HCT116 (cell line): ENCODE data around the gene LBHD1. TPM values are rescaled to one million over a fixed set of nuclear protein-coding genes. Genes with fewer than 3 reads are reported as not detected.

ENCODE experiments used
- ATAC-seq: fragments of 200-7000 bp; cut with Tn5 transposase; 2 replicates; pipeline ENCODE4 v1.9.1; 2020; ENCODE audit warnings: mild to moderate bottlenecking, moderate library complexity
- BruUV-seq: library from RNA; stranded (reverse); fragments of 400-500 nt; replicated peaks from 2 replicates; lab custom pipeline; 2021; lab: Mats Ljungman, UMichigan
- CTCF ChIA-PET: fragments of 300-600 bp; sonication (Branson Sonifier 250); formaldehyde crosslinking; loops from one replicate; lab custom pipeline; 2021; ENCODE audit warnings: antibody characterized with exemption; lab: Charles Lee
- POLR2A ChIA-PET: fragments of 300-600, 350-600 bp; sonication (Branson Sonifier 250); formaldehyde crosslinking; loops from one replicate; lab custom pipeline; 2021; ENCODE audit warnings: antibody characterized with exemption; lab: Charles Lee
- RAD21 ChIA-PET, 2 experiments: fragments of 300-600 bp; sonication (Branson Sonifier 250); formaldehyde crosslinking; loops; one replicate each; lab custom pipeline; 2023; ENCODE audit warnings: low total read pairs in 2 of 2; ENCODE audit not compliant: uncharacterized antibody in 2 of 2, unreplicated experiment in 2 of 2, low non-redundant PET in 1 of 2; lab: Charles Lee
- DNase-seq: peaks from one replicate; pipeline ENCODE4 v3.0.0-alpha.2; 2010; ENCODE audit warnings: low read depth, low spot score
- H2AFZ ChIP-seq: fragments of 200-600 bp; shearing (Covaris generic), sonication (generic); 2 replicates; pipeline ENCODE4 v1.6.1; 2017; ENCODE audit warnings: low read depth, mixed run types, mixed read lengths, antibody characterized with exemption, low read length; ENCODE audit not compliant: poor library complexity, severe bottlenecking
- H3K27ac ChIP-seq: 2 replicates; pipeline ENCODE4 v1.5.1; 2012; ENCODE audit warnings: low read depth, low read length
- H3K27me3 ChIP-seq: fragments of 200-600 bp; sonication (generic); 2 replicates; pipeline ENCODE4 v1.6.1; 2016; ENCODE audit warnings: mixed run types, low read length, mixed read lengths; ENCODE audit not compliant: insufficient read depth
- H3K36me3 ChIP-seq, 2 experiments: fragments of 200-500 bp in 1 of 2; fragments of 200-600 bp in 1 of 2; sonication (Bioruptor generic) in 1 of 2; sonication (generic) in 1 of 2; 2 replicates each; pipeline versions ENCODE4 v1.5.1 to v1.6.1; 2014 to 2016; ENCODE audit warnings: low read length in 2 of 2, inconsistent platforms in 1 of 2, mixed read lengths in 1 of 2, mixed run types in 1 of 2; ENCODE audit not compliant: insufficient read depth in 2 of 2, control insufficient read depth in 1 of 2
- H3K4me1 ChIP-seq, 2 experiments: fragments of 200-600 bp in 1 of 2; sonication (generic) in 1 of 2; 2 replicates each; pipeline versions ENCODE4 v1.5.1 to v1.6.1; 2012 to 2017; ENCODE audit warnings: low read length in 2 of 2, inconsistent platforms in 1 of 2, mild to moderate bottlenecking in 1 of 2, mixed read lengths in 1 of 2, mixed run types in 1 of 2, moderate library complexity in 1 of 2; ENCODE audit not compliant: insufficient read depth in 2 of 2, control insufficient read depth in 1 of 2
- H3K4me2 ChIP-seq: fragments of 200-600 bp; sonication (generic); 2 replicates; pipeline ENCODE4 v1.6.1; 2017; ENCODE audit warnings: mixed run types, low read length, mixed read lengths
- H3K4me3 ChIP-seq, 2 experiments: fragments of 200-600 bp in 1 of 2; sonication (generic) in 1 of 2; replicated peaks in 1 of 2; 2 replicates each; pipeline ENCODE4 v1.5.1; 2011 to 2016; ENCODE audit warnings: low read length in 2 of 2, control low read depth in 1 of 2, low read depth in 1 of 2, mild to moderate bottlenecking in 1 of 2, mixed read lengths in 1 of 2, mixed run types in 1 of 2
- H3K79me2 ChIP-seq: fragments of 200-600 bp; sonication (generic); 2 replicates; pipeline ENCODE4 v1.6.1; 2017; ENCODE audit warnings: mild to moderate bottlenecking, mixed run types, low read length, moderate library complexity, mixed read lengths; ENCODE audit not compliant: insufficient read depth
- H3K9ac ChIP-seq: fragments of 200-600 bp; sonication (generic); 2 replicates; pipeline ENCODE4 v1.6.1; 2016; ENCODE audit warnings: low read length, mixed read lengths
- H3K9me2 ChIP-seq: fragments of 200-600 bp; sonication (generic), shearing (Covaris generic); 2 replicates; pipeline ENCODE4 v1.6.1; 2017; ENCODE audit warnings: mixed run types, mild to moderate bottlenecking, moderate library complexity; ENCODE audit not compliant: insufficient read depth
- H3K9me3 ChIP-seq, 2 experiments: fragments of 200-500 bp in 1 of 2; fragments of 200-600 bp in 1 of 2; sonication (Bioruptor generic) in 1 of 2; sonication (generic) in 1 of 2; 2 replicates each; pipeline ENCODE4 v1.6.1; 2014 to 2017; ENCODE audit warnings: low read length in 2 of 2, mixed read lengths in 2 of 2, inconsistent platforms in 1 of 2, low read depth in 1 of 2, mild to moderate bottlenecking in 1 of 2, mixed run types in 1 of 2, moderate library complexity in 1 of 2; ENCODE audit not compliant: control insufficient read depth in 1 of 2, insufficient read depth in 1 of 2
- H4K20me1 ChIP-seq: fragments of 200-600 bp; sonication (generic), shearing (Covaris generic); 2 replicates; pipeline ENCODE4 v1.6.1; 2017; ENCODE audit warnings: mixed run types, mild to moderate bottlenecking, moderate library complexity; ENCODE audit not compliant: insufficient read depth
- ATF3 ChIP-seq: IDR thresholded peaks from 2 replicates; pipeline ENCODE4 v1.6.1; 2012
- CBX3 ChIP-seq: IDR thresholded peaks from 2 replicates; pipeline ENCODE4 v1.6.1; 2012; ENCODE audit warnings: low read depth
- EZH2phosphoT487 ChIP-seq: fragments of 200-600 bp; IDR thresholded peaks from 2 replicates; pipeline ENCODE4 v1.6.1; 2018; ENCODE audit warnings: antibody characterized with exemption, borderline replicate concordance
- JUND ChIP-seq: IDR thresholded peaks from 2 replicates; pipeline ENCODE4 v1.6.1; 2012
- SP1 ChIP-seq: IDR thresholded peaks from 2 replicates; pipeline ENCODE4 v1.6.1; 2012; ENCODE audit warnings: low read depth
- TCF7L2 ChIP-seq: IDR thresholded peaks from 2 replicates; pipeline ENCODE4 v1.7.0; 2011; ENCODE audit warnings: borderline replicate concordance, inconsistent platforms; ENCODE audit not compliant: insufficient read depth, insufficient read length; ENCODE audit errors: extremely low read depth
- ZBTB33 ChIP-seq: IDR thresholded peaks from 2 replicates; pipeline ENCODE4 v1.6.1; 2011; ENCODE audit warnings: mild to moderate bottlenecking, low read length, moderate library complexity; ENCODE audit not compliant: insufficient replicate concordance; ENCODE audit errors: extremely low read depth
- ZFX ChIP-seq: fragments of 450-650 bp; IDR thresholded peaks from 2 replicates; pipeline ENCODE4 v1.6.1; 2017
- ZNF274 ChIP-seq: fragments of 200-500 bp; sonication (Bioruptor generic); IDR thresholded peaks from 2 replicates; pipeline ENCODE4 v1.6.1; 2014; ENCODE audit warnings: mild to moderate bottlenecking, low read depth, low read length, inconsistent platforms
- intact Hi-C: fragments of 100-400 bp; cut with micrococcal nuclease; formaldehyde crosslinking; loops from 2 replicates; pipeline ENCODE4 v1.10.0; 2022
- total RNA-seq: library from RNA; stranded (reverse); gene quantifications from one replicate; pipeline ENCODE4 v1.2.1, GENCODE V29; 2021; ENCODE audit not compliant: unreplicated experiment
- TF ChIP-seq, protein P1 (sequence below), 3 experiments: fragments of 200-600 bp in 1 of 3; sonication (generic) in 1 of 3; IDR thresholded peaks in 2 of 3; conservative IDR thresholded peaks in 1 of 3; 2 replicates each; pipeline ENCODE4 v1.5.1; 2012 to 2017; ENCODE audit warnings: low read depth in 2 of 3, low read length in 2 of 3, antibody characterized with exemption in 1 of 3, borderline replicate concordance in 1 of 3, control low read depth in 1 of 3, mild to moderate bottlenecking in 1 of 3, mixed read lengths in 1 of 3, mixed run types in 1 of 3, moderate library complexity in 1 of 3; ENCODE audit not compliant: insufficient read depth in 1 of 3

LBHD1 gene
- total RNA-seq, 1 experiment from 2014 or later: 14.7 TPM

DNA sequence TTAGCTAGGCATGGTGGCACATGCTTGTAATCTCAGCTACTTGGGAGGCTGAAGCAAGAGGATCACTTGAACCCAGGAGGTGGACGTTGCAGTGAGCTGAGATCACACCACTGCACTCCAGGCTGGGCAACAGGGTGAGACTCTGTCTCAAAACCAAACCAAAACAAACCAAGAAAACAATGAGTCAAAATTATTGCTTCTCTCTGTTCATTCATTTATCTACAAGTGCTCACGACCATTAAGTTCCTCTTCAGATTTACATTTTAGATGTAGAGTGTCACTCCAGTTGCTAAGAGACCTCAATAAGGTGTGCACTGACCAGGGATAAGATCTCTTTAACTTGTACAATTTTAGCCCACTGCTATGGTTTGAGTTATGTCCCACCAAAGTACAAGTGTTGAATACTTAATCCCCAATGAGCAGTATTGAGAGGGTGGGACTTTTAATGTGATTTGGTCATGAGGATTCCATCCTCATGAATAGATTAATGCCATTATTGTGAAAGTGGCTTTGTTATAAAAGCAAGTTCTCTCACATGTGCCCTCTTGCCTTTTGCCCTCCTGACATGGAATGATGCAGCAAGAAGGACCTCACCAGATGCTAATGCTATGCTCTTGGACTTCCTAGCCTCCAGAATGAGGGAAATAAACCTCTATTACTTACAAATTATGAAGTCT, 47.4 kb upstream of the LBHD1 start:
- no peak overlapping the region for H3K9ac ChIP-seq
- no peaks in the 10 kb centered on the region; a peak in 1 of 4 replicates for H3K4me1 ChIP-seq
- no peak for TF ChIP-seq ATF3
- no peak for TF ChIP-seq SP1
- TF ChIP-seq ZFX: no peak
- H2AFZ ChIP-seq: no peak overlapping the region
- H4K20me1 ChIP-seq: peaks cover 17% of the 10 kb centered on the region; the same call in 1 of the 2 replicates
- peaks cover 95% of the 10 kb centered on the region in 2 experiments for H3K36me3 ChIP-seq
- H3K27ac ChIP-seq: no peak overlapping the region
- intact Hi-C loops: no loop called here
- H3K27me3 ChIP-seq: no peaks in the 10 kb centered on the region
- H3K9me3 ChIP-seq: no peaks in the 10 kb centered on the region
- ChIA-PET POLR2A (no interaction called here), CTCF (no interaction called here), RAD21 (no interaction called here)
- H3K9me2 ChIP-seq: no peaks in the 10 kb centered on the region
- no peak overlapping the region for H3K4me2 ChIP-seq
- peaks cover 95% of the 10 kb centered on the region for H3K79me2 ChIP-seq
- DNase-seq: no peak
- no TSS peak for BruUV-seq
- no peak for ATAC-seq
- H3K4me3 ChIP-seq: no peak overlapping the region

DNA sequence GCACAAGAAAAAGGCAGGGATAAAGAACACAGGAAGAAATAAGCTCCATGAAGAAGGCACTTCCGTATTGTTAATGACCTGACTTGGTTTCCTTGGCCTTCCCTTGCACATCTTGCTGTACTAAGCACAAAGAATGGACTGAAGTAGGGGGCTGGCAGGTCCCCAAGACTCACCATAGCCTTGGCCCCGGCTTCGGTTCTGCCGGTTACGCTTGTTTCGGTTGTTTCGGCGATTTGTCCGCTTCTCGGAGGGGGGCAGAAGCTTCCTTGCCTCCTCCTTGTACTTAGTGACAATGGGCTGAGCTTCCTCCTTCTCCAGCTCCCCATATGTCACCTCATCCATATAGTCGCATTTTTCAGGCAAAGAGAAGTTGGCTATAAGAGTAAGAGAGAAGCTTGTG, 44.7 kb upstream of the LBHD1 start:
- H3K36me3 ChIP-seq: peaks cover 89 to 95% of the 10 kb centered on the region in 2 experiments
- RAD21 ChIA-PET: no interaction called here
- peaks cover 82% of the 10 kb centered on the region for H3K79me2 ChIP-seq
- no peaks in the 10 kb centered on the region for H3K27me3 ChIP-seq
- no TSS peak for BruUV-seq
- H3K4me3 ChIP-seq: no peak overlapping the region
- DNase-seq (no peak), ATAC-seq (no peak)
- TF ChIP-seq JUND (no peak), ZBTB33 (no peak), EZH2phosphoT487 (no peak), ZNF274 (no peak), CBX3 (no peak), TCF7L2 (no peak)
- TF ChIP-seq, protein P1, sequence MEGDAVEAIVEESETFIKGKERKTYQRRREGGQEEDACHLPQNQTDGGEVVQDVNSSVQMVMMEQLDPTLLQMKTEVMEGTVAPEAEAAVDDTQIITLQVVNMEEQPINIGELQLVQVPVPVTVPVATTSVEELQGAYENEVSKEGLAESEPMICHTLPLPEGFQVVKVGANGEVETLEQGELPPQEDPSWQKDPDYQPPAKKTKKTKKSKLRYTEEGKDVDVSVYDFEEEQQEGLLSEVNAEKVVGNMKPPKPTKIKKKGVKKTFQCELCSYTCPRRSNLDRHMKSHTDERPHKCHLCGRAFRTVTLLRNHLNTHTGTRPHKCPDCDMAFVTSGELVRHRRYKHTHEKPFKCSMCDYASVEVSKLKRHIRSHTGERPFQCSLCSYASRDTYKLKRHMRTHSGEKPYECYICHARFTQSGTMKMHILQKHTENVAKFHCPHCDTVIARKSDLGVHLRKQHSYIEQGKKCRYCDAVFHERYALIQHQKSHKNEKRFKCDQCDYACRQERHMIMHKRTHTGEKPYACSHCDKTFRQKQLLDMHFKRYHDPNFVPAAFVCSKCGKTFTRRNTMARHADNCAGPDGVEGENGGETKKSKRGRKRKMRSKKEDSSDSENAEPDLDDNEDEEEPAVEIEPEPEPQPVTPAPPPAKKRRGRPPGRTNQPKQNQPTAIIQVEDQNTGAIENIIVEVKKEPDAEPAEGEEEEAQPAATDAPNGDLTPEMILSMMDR (IDR thresholded peaks at IDR 0.05 in 2 of 3, conservative IDR thresholded peaks at IDR 0.05 in 1 of 3; ENCODE audit: borderline replicate concordance in 1 of 3, insufficient read depth in 1 of 3, low read depth in 2 of 3, low read length in 2 of 3): no peak
- intact Hi-C loops: no loop called here
- H4K20me1 ChIP-seq: peaks cover 5% of the 10 kb centered on the region; the same call in 1 of the 2 replicates
- no peaks in the 10 kb centered on the region for H3K4me1 ChIP-seq
- H3K4me2 ChIP-seq: no peak overlapping the region
- H3K9ac ChIP-seq: no peak overlapping the region
- H3K9me2 ChIP-seq: no peaks in the 10 kb centered on the region
- H3K9me3 ChIP-seq: no peaks in the 10 kb centered on the region
- CTCF ChIA-PET: no interaction called here
- H3K27ac ChIP-seq: no peak overlapping the region
- no peak overlapping the region for H2AFZ ChIP-seq
- POLR2A ChIA-PET: no interaction called here
